ENCODE results near the gene CDK15.

Gene CDK15

DNA sequence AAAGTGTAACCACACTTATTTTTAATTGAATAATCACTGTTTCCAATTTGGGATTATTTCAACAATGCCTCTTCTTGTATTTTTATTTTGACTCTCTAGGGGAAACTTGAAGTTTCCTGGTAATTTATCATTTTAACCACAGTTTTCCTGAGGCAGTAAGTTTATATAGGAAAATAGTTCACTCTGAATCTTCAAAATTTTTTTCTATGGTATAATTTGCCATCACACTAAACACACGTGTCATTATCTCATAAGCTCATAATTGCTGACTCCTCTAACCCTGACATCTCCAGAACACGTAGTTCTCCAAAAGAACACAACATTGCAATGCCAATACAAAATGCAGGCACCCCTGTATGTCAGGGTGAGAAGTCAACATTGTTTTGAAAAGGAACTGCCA lies 125.1 kb downstream of the CDK15 start:
- Histone ChIP-seq H3K4me3 (ENCODE audit: insufficient read depth, low read depth, low read length) (no peak overlapping the region), H3K4me1 (ENCODE audit: control insufficient read depth, insufficient read depth, low read length) (peaks cover 27% of the 10 kb centered on the region), H3K27me3 (ENCODE audit: control insufficient read depth, insufficient read depth, low read length, poor library complexity, severe bottlenecking) (no peaks in the 10 kb centered on the region), H3K9me3 (ENCODE audit: control insufficient read depth, low read length) (no peaks in the 10 kb centered on the region), H3K36me3 (ENCODE audit: control insufficient read depth, insufficient read depth, low read length) (no peaks in the 10 kb centered on the region), H3K27ac (ENCODE audit: insufficient read depth, low read depth, low read length, poor library complexity, severe bottlenecking) (no peak overlapping the region)
- WGBS, 2 experiments: 85 to 94% methylated on average over 2 of the region's 2 CpGs

DNA sequence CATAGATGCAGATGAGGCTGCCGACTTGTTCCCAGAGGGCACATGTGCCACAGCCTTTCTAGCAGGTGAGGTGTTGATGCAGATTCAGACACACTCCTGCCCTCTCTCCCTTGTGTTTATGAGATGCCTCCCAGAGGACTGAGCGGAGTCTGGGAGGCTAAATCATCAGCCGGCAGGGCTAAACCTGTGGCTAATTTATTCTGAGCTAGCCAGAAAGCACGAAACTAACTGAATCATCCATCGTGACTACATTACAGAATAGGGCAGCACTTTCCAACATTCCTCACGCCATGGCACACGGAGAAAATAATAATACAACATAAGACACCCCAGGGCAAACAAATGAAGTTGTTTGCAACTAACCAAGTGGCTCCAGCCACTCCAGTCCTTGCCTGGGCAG lies 125.6 kb downstream of the CDK15 start:
- Histone ChIP-seq H3K27ac (ENCODE audit: insufficient read depth, low read depth, low read length, poor library complexity, severe bottlenecking) (no peak overlapping the region), H3K27me3 (ENCODE audit: control insufficient read depth, insufficient read depth, low read length, poor library complexity, severe bottlenecking) (no peaks in the 10 kb centered on the region), H3K4me1 (ENCODE audit: control insufficient read depth, insufficient read depth, low read length) (peaks cover 27% of the 10 kb centered on the region), H3K9me3 (ENCODE audit: control insufficient read depth, low read length) (no peaks in the 10 kb centered on the region), H3K36me3 (ENCODE audit: control insufficient read depth, insufficient read depth, low read length) (no peaks in the 10 kb centered on the region), H3K4me3 (ENCODE audit: insufficient read depth, low read depth, low read length) (no peak overlapping the region)
- 75% methylated on average over 7 of the region's 7 CpGs for WGBS, 2 experiments

DNA sequence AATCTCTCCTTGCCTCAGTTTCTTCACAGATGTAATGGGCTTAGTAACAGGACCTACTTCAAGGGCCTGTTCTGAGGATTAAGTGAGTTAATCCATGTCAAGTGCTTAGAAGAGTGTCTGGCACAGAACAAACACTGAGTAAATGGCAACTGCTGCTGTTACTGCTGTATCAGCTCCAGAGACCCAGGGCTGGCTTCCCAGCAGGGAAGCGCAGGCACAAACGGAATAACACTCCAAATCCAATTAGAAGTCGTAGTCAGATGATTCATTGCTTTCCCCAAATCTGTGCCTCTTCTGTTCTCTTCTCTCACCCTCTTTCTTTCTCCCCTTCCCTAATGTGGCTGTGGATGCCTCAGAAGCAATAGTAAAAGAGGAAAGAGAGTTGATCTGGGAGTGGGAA lies 126.2 kb downstream of the CDK15 start:
- Histone ChIP-seq H3K27ac (ENCODE audit: insufficient read depth, low read depth, low read length, poor library complexity, severe bottlenecking) (no peak overlapping the region), H3K36me3 (ENCODE audit: control insufficient read depth, insufficient read depth, low read length) (no peaks in the 10 kb centered on the region), H3K27me3 (ENCODE audit: control insufficient read depth, insufficient read depth, low read length, poor library complexity, severe bottlenecking) (no peaks in the 10 kb centered on the region), H3K4me3 (ENCODE audit: insufficient read depth, low read depth, low read length) (no peak overlapping the region), H3K9me3 (ENCODE audit: control insufficient read depth, low read length) (no peaks in the 10 kb centered on the region), H3K4me1 (ENCODE audit: control insufficient read depth, insufficient read depth, low read length) (peaks cover 27% of the 10 kb centered on the region)
- WGBS, 2 experiments: 42 to 44% methylated on average over 3 of the region's 3 CpGs

DNA sequence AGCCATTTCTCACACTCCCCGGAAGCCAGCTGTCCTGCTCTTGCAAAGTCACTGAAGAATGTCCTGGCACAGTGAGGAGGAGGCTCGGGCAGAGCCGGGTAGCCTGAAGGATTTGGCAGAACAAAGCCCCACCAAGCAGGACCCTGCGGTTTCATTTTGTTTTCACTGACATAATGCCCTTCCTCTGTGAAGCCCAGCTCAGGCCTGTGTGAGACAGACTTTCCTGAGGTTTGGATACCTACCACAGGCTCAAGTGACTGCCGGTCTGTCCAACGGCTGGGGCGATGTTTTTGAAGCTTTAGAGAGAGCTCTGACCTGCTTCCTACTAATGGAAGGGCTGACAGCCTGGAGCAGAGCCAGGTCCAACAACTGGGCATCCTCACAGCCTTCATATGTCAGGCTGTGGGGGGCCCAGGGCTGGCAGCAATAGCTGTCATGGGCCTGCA lies 127.5 kb downstream of the CDK15 start:
- Histone ChIP-seq H3K4me3 (ENCODE audit: insufficient read depth, low read depth, low read length) (no peak overlapping the region), H3K9me3 (ENCODE audit: control insufficient read depth, low read length) (no peaks in the 10 kb centered on the region), H3K27me3 (ENCODE audit: control insufficient read depth, insufficient read depth, low read length, poor library complexity, severe bottlenecking) (no peaks in the 10 kb centered on the region)

DNA sequence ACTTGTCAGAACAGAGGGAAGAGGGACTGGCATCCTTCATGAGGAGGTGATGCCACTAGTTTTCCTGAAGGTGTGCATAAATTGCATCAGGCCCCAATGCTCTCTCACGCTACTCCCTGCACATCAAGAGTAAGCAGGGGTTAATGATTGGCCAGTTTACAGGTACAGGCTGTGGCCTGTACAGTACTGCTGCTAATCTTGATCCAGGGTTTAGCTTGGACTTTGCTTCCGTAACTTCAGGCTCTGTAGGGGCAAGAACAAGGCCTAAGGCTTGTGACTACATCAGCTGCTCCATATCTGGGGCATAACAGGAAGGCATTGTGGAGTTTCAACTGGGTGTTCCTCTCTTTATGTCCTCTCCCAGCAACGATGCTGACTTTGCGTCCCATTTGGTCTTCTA lies 130.5 kb downstream of the CDK15 start:
- 94 to 97% methylated on average over 4 of the region's 4 CpGs for WGBS, 2 experiments
- Histone ChIP-seq H3K27ac (ENCODE audit: insufficient read depth, low read depth, low read length, poor library complexity, severe bottlenecking) (no peak overlapping the region), H3K36me3 (ENCODE audit: control insufficient read depth, insufficient read depth, low read length) (no peaks in the 10 kb centered on the region), H3K27me3 (ENCODE audit: control insufficient read depth, insufficient read depth, low read length, poor library complexity, severe bottlenecking) (no peaks in the 10 kb centered on the region), H3K4me1 (ENCODE audit: control insufficient read depth, insufficient read depth, low read length) (peaks cover 28% of the 10 kb centered on the region), H3K9me3 (ENCODE audit: control insufficient read depth, low read length) (no peaks in the 10 kb centered on the region), H3K4me3 (ENCODE audit: insufficient read depth, low read depth, low read length) (no peak overlapping the region)

More for the DNA sequence above, 127.5 kb downstream of the CDK15 start:
- Histone ChIP-seq H3K4me1 (ENCODE audit: control insufficient read depth, insufficient read depth, low read length) (peaks cover 30% of the 10 kb centered on the region), H3K27ac (ENCODE audit: insufficient read depth, low read depth, low read length, poor library complexity, severe bottlenecking) (peak overlapping the region; percentile 68), H3K36me3 (ENCODE audit: control insufficient read depth, insufficient read depth, low read length) (no peaks in the 10 kb centered on the region)
- 15 to 17% methylated on average over 7 of the region's 7 CpGs for whole genome bisulfite sequencing, 2 experiments

DNA sequence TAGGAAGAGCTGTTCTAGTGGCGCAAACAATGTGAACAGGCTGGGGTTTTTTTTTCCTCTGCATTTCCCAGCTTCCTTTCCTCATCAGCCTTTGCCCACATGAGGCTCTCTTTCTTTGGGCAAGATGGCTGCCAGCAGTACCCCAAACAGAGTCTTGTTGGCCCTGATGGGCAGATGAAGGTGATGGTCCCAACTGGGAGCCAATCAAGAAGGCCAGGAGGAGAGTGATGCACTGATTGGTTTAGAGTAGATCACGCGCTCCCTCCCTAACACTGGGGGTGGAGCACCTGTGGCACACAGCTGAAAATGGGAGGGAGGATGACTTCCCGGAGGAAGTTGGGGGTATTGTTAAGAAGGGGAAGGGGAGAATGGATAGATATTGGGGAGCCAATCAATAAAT lies 131.0 kb downstream of the CDK15 start:
- WGBS, 2 experiments: 92 to 93% methylated on average over 4 of the region's 4 CpGs
- H3K36me3 ChIP-seq (ENCODE audit: control insufficient read depth, insufficient read depth, low read length): no peaks in the 10 kb centered on the region
- no peak overlapping the region for H3K4me3 ChIP-seq (ENCODE audit: insufficient read depth, low read depth, low read length)
- H3K27me3 ChIP-seq (ENCODE audit: control insufficient read depth, insufficient read depth, low read length, poor library complexity, severe bottlenecking): no peaks in the 10 kb centered on the region
- no peaks in the 10 kb centered on the region for H3K9me3 ChIP-seq (ENCODE audit: control insufficient read depth, low read length)
- H3K27ac ChIP-seq (ENCODE audit: insufficient read depth, low read depth, low read length, poor library complexity, severe bottlenecking): no peak overlapping the region
- H3K4me1 ChIP-seq (ENCODE audit: control insufficient read depth, insufficient read depth, low read length): peaks cover 23% of the 10 kb centered on the region

DNA sequence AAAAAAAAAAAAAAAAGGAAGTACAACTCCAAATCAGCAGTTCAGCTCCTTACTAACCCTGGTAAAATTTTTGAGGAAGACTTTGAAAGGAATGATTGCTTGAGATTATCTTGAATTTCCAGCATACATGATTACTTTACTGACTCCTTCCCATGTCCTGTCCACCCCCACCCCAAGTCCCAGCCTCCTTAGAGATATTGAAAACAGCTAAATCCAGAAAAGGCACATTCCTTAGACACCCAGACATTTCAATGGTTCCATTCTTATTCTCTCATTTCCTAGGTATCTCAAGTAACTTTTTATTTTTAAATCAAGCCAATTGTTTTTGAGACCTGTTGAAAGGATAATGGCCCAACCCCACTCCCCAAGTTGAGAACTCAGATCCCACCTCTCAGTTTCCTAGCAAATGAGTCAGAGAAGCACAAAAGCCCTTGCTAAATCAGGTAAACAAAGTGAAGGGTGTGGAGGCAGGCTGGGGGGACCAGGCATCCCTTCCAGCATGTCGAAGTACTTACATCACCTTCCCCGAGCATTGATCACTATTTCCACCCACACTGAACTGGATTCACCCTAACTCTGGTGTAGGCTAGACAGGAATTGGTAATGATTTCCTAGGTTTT lies 131.9 kb downstream of the CDK15 start:
- Histone ChIP-seq H3K9me3 (ENCODE audit: control insufficient read depth, low read length) (no peaks in the 10 kb centered on the region), H3K36me3 (ENCODE audit: control insufficient read depth, insufficient read depth, low read length) (no peaks in the 10 kb centered on the region), H3K4me3 (ENCODE audit: insufficient read depth, low read depth, low read length) (no peak overlapping the region), H3K27me3 (ENCODE audit: control insufficient read depth, insufficient read depth, low read length, poor library complexity, severe bottlenecking) (no peaks in the 10 kb centered on the region), H3K27ac (ENCODE audit: insufficient read depth, low read depth, low read length, poor library complexity, severe bottlenecking) (no peak overlapping the region), H3K4me1 (ENCODE audit: control insufficient read depth, insufficient read depth, low read length) (peaks cover 15% of the 10 kb centered on the region)
- 70 to 83% methylated on average over 2 of the region's 2 CpGs for WGBS, 2 experiments

DNA sequence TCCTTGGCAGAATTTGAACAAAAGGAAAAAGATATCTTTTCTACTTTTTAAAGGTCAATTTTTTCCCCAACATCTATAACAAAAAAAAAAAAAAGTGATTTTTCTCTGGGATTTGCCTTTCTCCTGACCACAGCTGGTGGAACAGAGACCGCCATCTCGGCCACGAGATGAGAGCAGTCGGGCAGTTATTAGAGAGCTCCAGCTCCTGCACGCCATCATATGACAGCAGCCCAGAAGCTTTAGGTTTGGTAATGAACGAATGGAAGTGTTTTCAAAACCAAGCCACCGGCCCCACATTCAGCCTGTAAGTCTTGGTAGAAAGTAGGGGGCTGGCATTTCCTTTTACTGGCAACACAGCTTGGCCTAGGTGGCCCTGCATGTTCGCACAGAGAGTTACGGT lies 132.4 kb downstream of the CDK15 start:
- Histone ChIP-seq H3K27ac (ENCODE audit: insufficient read depth, low read depth, low read length, poor library complexity, severe bottlenecking) (no peak overlapping the region), H3K4me3 (ENCODE audit: insufficient read depth, low read depth, low read length) (no peak overlapping the region), H3K9me3 (ENCODE audit: control insufficient read depth, low read length) (no peaks in the 10 kb centered on the region), H3K4me1 (ENCODE audit: control insufficient read depth, insufficient read depth, low read length) (peaks cover 9% of the 10 kb centered on the region), H3K36me3 (ENCODE audit: control insufficient read depth, insufficient read depth, low read length) (no peaks in the 10 kb centered on the region), H3K27me3 (ENCODE audit: control insufficient read depth, insufficient read depth, low read length, poor library complexity, severe bottlenecking) (no peaks in the 10 kb centered on the region)
- 89 to 94% methylated on average over 9 of the region's 9 CpGs for WGBS, 2 experiments

DNA sequence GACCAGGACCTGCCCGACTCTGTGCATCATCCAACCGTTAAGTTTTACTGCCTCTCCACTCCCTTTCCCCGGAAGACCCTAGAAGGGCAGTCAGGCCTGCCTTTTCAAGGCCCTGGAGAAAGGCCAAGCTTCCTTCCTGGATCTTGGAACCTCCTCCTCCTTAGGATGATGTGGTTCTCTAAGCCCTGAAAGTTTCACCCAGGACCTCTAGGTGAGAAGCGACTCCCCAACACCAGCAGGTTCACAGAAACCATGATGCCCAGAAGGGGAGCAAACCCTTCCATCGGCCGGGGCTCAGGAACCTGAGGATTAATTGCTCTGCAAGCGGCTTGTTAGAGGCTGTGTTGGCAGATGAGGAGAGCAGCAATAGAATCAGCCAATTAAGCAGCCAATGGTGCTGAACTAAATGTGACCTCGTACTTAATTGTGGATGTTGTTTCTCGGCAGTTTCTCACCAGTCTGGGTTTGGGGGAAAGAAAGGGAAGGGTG lies 133.2 kb downstream of the CDK15 start:
- Histone ChIP-seq H3K4me3 (ENCODE audit: insufficient read depth, low read depth, low read length) (no peak overlapping the region), H3K4me1 (ENCODE audit: control insufficient read depth, insufficient read depth, low read length) (peaks cover 3% of the 10 kb centered on the region), H3K9me3 (ENCODE audit: control insufficient read depth, low read length) (no peaks in the 10 kb centered on the region), H3K27me3 (ENCODE audit: control insufficient read depth, insufficient read depth, low read length, poor library complexity, severe bottlenecking) (no peaks in the 10 kb centered on the region), H3K36me3 (ENCODE audit: control insufficient read depth, insufficient read depth, low read length) (no peaks in the 10 kb centered on the region), H3K27ac (ENCODE audit: insufficient read depth, low read depth, low read length, poor library complexity, severe bottlenecking) (no peak overlapping the region)
- 74 to 79% methylated on average over 9 of the region's 9 CpGs for WGBS, 2 experiments

DNA sequence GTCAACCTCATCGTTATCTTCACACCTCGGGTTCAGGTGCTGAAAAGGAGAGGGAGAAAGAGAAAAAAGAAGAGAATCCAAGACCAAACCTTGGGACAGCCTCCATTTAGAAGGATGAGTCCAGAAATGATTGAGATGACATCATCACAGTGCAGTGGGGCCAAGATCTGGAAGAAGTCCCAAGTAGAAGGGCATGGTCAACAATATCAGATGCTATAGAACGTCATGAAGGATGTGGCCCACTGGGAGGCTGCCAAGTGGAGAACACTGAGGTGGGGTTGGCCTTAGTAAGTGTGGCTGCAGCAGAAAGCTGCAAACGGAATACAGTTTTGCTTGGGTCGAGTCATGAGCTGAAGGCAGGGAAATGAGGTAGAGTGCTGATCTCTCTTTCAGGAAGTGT lies 136.2 kb downstream of the CDK15 start:
- WGBS, 2 experiments: 95 to 96% methylated on average over 5 of the region's 5 CpGs
- Histone ChIP-seq H3K9me3 (ENCODE audit: control insufficient read depth, low read length) (no peaks in the 10 kb centered on the region), H3K27me3 (ENCODE audit: control insufficient read depth, insufficient read depth, low read length, poor library complexity, severe bottlenecking) (no peaks in the 10 kb centered on the region), H3K36me3 (ENCODE audit: control insufficient read depth, insufficient read depth, low read length) (no peaks in the 10 kb centered on the region), H3K4me3 (ENCODE audit: insufficient read depth, low read depth, low read length) (no peak overlapping the region), H3K27ac (ENCODE audit: insufficient read depth, low read depth, low read length, poor library complexity, severe bottlenecking) (no peak overlapping the region), H3K4me1 (ENCODE audit: control insufficient read depth, insufficient read depth, low read length) (peaks cover 3% of the 10 kb centered on the region)

Data from ectodermal cell (in vitro differentiated cells).